Activated CD4-positive, CD25-positive, alpha-beta regulatory T cell treated with anti-CD3 and anti-CD28 coated beads, Interleukin-2, amount 50 U/mL, for 72 hours (primary cell): ENCODE results near the gene ENTPD1.
"Not testable (repeated sequence)": the region's sequence is repeated elsewhere in the genome, so short reads cannot be mapped to it uniquely, and the experiment has no call there.

ENCODE experiments used
- DNase-seq: peaks from one replicate; pipeline ENCODE4 v3.0.0; 2021

The ENTPD1 gene

GRCh38 chr10:95759233-95759826, 3.4 kb downstream of the ENTPD1 start:
- no peak for DNase-seq

DNA sequence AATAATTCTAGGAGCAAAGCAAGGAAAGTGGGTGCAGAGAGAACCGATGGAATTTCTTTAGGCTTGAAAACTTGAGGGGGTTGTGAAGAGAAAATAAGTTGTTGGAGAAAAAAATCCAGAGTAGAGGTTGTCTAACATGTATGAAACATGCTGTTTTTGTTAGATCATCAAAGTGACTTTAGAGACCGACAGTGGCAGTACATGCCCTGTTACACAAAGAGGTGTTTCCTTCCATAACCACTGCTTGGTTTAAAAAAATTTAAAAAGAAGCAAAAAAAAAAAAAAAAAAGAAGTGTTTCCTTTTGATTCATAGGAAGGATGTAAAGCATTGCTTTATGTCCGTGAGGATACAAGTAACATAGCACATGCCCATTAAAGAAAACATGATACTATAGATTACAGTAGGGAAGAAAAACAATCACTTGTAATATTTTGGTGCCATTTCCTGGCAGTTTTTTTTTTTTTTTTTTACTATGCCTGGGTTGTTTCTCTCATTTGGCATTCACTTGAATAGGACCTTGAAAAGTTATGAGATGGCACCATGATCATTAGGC, 6.1 kb downstream of the ENTPD1 start:
- DNase-seq = no peak

DNA sequence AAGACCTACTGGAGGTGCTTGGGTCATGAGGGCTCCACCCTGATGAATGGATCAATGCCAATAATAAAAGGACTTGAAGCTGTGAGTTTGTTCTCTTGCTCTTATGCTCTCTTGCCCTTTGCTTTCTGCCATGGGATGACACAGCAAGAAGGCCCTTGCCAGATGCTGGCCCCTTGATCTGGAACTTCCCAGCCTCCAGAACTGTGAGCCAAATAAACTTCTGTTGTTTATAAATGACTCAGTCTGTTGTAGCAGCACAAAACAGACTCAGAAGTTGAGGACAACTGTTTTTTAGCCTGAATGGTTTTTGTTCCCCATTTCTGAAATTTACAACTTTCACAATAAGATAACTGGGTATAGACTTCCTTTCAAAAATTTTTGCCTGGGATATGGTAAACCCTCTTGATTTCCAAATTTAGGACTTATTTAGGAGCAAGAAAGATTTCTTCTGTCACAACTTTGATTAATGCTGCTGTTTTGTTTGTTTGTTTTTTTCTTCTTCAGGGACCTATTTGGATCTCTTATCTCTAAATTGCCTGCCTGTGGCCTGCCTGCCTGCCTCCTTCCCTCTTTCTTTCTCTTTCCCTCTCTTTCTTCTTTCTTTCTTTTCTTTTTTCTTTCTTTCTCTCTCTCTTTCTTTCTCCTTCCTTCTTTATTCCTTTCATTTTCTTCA, 12.1 kb downstream of the ENTPD1 start:
- no peak for DNase-seq

DNA sequence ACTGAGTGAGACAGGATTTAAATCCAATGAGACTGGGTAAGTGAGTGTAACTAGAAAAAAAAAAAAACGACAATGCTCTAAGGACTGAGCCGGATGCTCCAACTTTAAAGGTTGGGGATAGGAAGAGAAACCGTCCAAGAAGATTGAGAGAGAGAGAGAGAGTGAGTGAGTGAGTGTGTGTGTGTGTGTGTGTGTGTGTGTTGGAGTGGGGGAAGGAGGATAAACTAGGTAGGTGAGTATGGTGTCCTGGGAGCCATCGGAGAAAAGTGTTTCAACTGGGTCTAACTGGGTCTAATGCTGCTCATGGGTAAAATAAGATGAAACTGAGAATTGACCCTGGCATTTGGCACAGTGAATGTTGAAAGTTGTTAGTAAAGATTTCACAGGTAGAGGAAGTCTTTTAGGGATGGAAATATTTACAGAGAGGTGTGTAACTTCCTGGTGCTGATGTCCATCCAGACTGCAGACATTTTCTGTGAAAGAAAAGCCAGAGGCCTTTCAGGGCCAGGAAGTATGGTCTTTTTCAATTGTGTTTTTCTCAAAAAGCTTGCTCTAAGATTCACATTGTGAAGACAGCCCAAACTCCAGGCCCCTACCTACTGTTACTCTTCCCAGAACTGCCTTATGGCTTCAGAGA, 14.2 kb downstream of the ENTPD1 start:
- no peak for DNase-seq

DNA sequence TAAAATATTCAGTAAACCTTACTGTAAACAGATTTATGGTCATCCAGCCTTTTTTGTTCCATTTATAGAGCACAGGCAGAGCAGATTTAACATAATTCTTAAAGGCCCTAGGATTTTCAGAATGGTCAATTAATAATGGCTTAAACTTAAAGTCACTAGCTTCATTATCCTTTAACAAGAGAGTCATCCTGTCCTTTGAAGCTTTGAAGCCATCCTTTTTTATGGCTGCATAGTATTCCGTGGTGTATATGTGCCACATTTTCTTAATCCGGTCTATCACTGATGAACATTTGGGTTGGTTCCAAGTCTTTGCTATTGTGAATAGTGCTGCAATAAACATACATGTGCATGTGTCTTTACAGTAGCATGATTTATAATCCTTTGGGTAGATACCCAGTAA, 17.5 kb downstream of the ENTPD1 start:
- not testable (repeated sequence) for DNase-seq

GRCh38 chr10:95777638-95778037, 21.7 kb downstream of the ENTPD1 start:
- DNase-seq = not testable (repeated sequence)

DNA sequence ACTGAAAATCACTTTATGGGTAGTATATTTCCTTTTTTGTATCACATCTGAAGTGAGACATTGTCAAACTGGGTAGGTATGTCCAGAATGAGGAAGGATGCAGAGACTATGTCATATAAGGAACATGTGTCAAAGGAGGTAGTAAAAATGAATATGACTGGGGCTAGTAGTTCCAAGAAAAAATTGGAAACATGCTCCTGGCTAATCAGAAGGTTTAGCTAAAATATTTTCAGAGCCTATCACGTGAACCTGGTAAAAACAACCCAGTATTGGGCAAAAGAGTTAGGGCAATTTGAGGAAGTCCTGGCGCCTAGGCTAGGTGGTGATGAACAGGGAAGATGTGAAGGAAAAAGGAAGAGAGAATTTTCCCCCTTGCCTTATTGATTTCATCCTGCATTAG, 26.4 kb downstream of the ENTPD1 start:
- no peak for DNase-seq

- DNase-seq = no peak
These were observed 27.8 kb downstream of the ENTPD1 start for GRCh38 chr10:95783741-95784140.

DNA sequence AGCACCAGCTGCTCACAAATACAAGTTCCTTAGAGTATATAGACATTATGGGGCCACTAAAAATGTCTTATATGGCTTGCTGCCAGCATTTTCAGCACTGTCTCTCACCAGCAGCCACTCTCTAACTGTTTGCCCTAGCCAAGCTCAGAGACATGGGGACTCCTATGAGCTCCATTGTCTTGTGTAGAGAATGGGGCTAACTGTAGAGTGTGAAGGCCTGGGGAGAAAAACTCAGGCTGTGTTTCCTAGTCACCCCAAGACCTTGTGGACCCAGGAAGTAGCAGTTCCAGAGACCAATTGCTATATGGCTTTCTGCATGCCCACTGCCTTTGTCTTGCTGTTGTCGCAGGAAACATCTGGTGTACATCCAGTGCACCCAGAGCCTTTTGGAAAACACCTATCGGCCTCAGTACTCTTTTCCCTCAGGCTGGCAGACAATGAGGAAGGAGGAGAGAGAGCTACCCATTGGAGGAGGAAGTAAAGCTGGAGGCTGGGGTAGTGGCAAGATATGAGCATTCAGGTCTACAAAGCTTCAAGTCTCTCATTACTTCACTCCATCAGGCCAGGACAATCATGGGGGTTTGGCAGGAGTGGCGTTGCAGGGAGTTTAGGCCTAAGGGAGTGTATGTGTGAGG, 28.4 kb downstream of the ENTPD1 start:
- DNase-seq = no peak

GRCh38 chr10:95785317-95785716, 29.4 kb downstream of the ENTPD1 start:
- DNase-seq = no peak

- no peak for DNase-seq
These were observed 30.1 kb downstream of the ENTPD1 start for GRCh38 chr10:95785942-95786669.

DNA sequence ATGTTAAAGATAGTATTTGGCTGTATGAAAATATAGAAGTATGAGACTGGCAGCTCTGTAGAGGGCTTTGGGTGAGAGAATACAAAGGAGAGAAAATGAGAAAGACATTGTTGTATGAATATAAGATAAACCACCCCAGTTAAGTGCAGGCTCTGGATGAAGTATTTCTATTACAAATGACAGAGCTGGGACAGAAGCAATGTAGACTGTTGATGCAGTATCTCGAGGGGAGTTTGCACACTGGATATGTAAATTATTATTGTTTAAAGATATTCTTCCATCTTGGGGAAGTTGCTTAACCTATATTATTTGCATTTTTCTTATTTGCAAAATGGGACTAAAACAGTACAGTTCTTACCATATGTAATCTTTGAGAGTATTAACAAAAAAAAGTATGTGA, 31.5 kb downstream of the ENTPD1 start:
- DNase-seq = no peak

- DNase-seq = no peak
These were observed 32.9 kb downstream of the ENTPD1 start for GRCh38 chr10:95788830-95789229.

DNA sequence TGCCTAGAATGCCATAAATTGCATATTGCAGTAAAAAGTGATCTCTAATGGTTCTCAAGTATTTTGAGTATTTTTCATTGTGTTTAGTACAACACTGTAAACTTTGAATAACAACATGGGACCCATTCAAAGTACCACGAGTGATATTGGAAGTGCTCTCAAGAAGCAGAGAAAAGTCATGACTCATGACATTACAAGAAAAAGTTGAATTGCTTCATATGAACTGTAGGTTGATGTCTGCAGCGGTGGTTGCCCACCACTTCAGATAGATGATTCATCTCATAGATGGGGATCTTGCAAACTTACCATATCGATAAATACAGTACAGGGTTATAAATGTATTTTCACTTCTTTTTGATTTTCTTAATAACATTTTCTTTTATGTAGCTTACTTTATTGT, 33.9 kb downstream of the ENTPD1 start:
- DNase-seq = no peak

DNA sequence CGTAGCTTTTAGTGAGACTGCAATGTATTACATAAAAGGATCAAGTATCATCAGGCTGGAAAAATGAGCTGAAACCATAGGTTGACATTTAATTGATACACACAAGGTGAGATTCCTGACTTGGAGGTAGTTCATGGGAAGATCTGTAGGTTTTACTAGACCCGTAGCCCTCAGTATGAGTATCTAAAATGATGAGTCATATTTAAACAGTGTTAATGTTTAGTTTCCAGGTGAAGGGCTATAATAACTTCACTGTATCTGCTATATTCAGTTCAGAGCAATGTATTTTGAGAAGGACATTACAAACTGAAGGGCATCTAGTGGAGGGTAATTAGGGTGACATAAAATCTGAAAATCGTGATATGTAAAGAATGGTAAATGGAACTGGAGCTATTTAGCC, 35.0 kb downstream of the ENTPD1 start:
- DNase-seq = no peak

DNA sequence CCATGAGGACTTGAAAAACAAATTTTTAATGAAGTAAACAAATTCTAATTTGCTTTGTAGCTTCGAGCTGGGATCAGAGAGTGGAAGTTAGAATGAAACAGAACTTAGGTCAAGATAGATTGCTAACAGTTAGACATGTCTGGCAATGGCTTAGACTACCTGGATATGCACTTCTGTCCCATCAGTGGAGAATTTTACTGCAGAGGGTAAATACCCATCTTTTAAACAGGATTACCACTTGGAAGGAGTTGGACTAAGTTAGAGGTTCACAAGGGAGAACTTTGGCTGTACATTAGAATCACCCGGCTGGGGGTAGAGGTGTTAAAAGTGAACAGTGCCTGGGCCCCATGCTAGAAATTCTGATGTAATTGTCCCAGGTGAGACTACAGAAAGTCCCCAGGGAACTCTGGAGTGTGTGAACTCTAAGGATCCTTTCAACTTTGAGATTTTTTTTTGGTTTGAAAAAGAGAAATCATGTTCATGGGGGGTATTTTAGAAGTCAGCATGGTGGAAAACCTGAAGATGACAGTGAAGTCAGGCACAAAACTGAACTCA, 35.5 kb downstream of the ENTPD1 start:
- DNase-seq = no peak

DNA sequence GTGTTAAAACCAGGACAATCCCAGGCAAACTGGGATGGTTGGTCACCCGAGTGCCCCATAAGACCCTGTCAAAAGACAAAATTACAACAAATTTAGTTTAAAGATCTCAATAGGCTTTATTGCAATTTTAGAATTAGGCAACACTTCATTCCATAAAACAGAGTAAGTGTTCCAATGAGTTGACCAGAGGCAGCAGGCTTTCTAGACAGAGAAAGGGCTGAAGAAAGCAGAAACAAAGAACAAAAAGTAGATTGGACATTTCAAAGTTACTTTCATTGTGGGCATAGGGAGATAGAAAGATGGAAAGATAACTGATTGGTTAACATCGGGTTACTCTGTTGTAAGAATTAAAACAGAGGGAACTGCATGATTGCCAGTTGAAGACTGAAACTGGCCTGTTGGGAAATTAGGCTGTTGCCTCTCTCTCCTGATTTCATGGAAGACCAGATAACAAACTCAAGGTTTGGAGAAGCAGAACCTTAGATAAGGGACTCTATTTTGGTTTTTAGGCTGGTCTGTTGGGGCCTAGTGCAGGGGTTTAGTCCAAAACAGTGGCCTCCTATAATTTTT, 36.3 kb downstream of the ENTPD1 start:
- DNase-seq = no peak

GRCh38 chr10:95792874-95793285, 36.9 kb downstream of the ENTPD1 start:
- DNase-seq = no peak

DNA sequence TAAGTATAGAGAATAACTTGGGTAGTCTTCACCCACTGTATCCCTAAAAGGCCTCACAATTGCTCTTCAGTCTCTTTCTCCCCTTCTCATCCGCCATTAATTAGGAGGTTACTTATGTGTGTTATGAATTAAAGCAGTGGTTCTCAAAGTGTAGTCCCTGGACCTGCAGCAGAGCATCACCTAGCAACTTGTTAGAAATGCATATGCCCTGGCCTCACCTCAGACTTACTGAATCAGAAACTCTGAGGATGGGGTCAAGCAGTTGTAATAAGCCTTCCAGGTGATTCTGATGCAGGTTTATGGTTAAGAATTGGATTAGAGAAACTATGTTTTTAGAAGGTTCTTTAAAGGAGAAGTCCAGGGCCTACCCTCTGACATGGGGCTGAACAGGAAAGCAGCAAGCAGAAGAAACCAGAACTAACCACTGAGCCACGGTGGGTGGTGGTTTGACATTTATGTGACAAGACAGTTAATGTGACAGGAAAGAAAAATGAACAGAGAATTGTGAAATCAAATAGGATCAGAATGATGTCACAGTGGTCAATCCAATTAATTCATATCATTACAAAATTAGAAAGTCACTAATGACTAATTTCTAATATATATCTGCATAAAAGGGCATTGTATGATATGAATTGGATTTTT, 37.6 kb downstream of the ENTPD1 start:
- DNase-seq = no peak

- no peak for DNase-seq
These were observed 38.2 kb downstream of the ENTPD1 start for GRCh38 chr10:95794195-95794594.

DNA sequence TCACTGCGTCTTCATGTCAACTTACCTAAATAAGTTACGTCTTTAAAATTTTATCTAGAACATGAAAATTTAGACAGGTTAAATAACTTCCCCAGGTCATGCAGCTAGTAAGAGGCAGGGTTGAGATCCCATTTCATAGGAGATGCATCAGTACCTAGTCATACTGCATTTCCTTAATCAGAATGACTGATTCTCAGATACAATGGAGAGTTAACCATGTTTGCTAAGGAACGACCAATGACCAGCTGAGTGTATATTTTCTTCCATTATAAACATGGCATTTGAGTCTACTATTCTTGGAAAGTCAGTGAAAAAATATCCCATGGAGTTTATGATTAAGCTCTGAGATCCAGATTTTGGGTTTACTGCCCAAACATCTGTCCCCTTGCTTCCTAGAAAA, 39.6 kb downstream of the ENTPD1 start:
- no peak for DNase-seq

- DNase-seq = no peak
These were observed 40.5 kb downstream of the ENTPD1 start for GRCh38 chr10:95796504-95796903.
